Measurements from ENCODE around the gene OR2T29. TPM values are rescaled to one million over a fixed set of nuclear protein-coding genes. Genes with fewer than 3 reads are reported as not detected.
"Not testable (repeated sequence)": the region's sequence is repeated elsewhere in the genome, so short reads cannot be mapped to it uniquely, and the experiment has no call there.

Gene OR2T29
- total RNA-seq, 1 experiment from 2014 or later = not detected

- DNase-seq (ENCODE audit: low spot score); H3K27ac Mint-ChIP-seq; ATAC-seq; H3K4me3 Mint-ChIP-seq; CTCF ChIA-PET; H3K4me1 Mint-ChIP-seq; POLR2A ChIA-PET; H3K36me3 Mint-ChIP-seq; H3K9me3 Mint-ChIP-seq; H3K27me3 Mint-ChIP-seq (ENCODE audit: low read depth): not testable (repeated sequence)
Observed at GRCh38 chr1:248507773-248508172, 54.8 kb downstream of the OR2T29 start, which contains the start of gene OR2G6. TSS of gene OR2G6 (plus strand) at chr1:248508073. CDS start at chr1:248521647, 13,574 bp downstream.

Other genes with a start within 250 kb of the OR2T29 start
- gene OR2M7, start 238.2 kb downstream of the OR2T29 start, total RNA-seq (2021) = not detected in 3 replicates
- gene OR14C36, start 214.0 kb downstream of the OR2T29 start, total RNA-seq (2021) = not detected in 3 replicates
- not detected in 3 replicates for gene OR2T4, start 201.1 kb downstream of the OR2T29 start, total RNA-seq (2021)
- not detected in 3 replicates for gene OR2T6, start 187.0 kb downstream of the OR2T29 start, total RNA-seq (2021)
- not detected in 3 replicates for gene OR2T1, start 159.7 kb downstream of the OR2T29 start, total RNA-seq (2021)
- not detected in 3 replicates for gene OR2T2, start 117.1 kb downstream of the OR2T29 start, total RNA-seq (2021)
- not detected in 3 replicates for gene OR2T3, start 89.4 kb downstream of the OR2T29 start, total RNA-seq (2021)
- gene OR2T5, start 74.2 kb downstream of the OR2T29 start, total RNA-seq (2021) = not detected in 3 replicates
- gene OR2G6, start 54.7 kb downstream of the OR2T29 start, total RNA-seq (2021) = not detected in 3 replicates
- gene OR2T34, start 12.0 kb upstream of the OR2T29 start, total RNA-seq (2021) = not detected in 3 replicates
- not detected in 3 replicates for gene OR2T10, start 34.9 kb upstream of the OR2T29 start, total RNA-seq (2021)
- gene OR2T11, start 72.3 kb upstream of the OR2T29 start, total RNA-seq (2021) = not detected in 3 replicates
- not detected in 3 replicates for gene OR2T35, start 82.5 kb upstream of the OR2T29 start, total RNA-seq (2021)
- gene OR2T27, start 92.8 kb upstream of the OR2T29 start, total RNA-seq (2021) = not detected in 3 replicates
- gene OR14I1, start 140.0 kb upstream of the OR2T29 start, total RNA-seq (2021) = not detected in 3 replicates
- gene LYPD8, start 193.0 kb upstream of the OR2T29 start, total RNA-seq (2021) = not detected in 3 replicates

Measured in WTC11 (cell line).